ENCODE data around the gene COA8. TPM values are rescaled to one million over a fixed set of nuclear protein-coding genes. Genes with fewer than 3 reads are reported as not detected.

The COA8 gene
- total and polyA plus RNA-seq, 11 donors = 30.6 to 109 (median 45.9) TPM

DNA sequence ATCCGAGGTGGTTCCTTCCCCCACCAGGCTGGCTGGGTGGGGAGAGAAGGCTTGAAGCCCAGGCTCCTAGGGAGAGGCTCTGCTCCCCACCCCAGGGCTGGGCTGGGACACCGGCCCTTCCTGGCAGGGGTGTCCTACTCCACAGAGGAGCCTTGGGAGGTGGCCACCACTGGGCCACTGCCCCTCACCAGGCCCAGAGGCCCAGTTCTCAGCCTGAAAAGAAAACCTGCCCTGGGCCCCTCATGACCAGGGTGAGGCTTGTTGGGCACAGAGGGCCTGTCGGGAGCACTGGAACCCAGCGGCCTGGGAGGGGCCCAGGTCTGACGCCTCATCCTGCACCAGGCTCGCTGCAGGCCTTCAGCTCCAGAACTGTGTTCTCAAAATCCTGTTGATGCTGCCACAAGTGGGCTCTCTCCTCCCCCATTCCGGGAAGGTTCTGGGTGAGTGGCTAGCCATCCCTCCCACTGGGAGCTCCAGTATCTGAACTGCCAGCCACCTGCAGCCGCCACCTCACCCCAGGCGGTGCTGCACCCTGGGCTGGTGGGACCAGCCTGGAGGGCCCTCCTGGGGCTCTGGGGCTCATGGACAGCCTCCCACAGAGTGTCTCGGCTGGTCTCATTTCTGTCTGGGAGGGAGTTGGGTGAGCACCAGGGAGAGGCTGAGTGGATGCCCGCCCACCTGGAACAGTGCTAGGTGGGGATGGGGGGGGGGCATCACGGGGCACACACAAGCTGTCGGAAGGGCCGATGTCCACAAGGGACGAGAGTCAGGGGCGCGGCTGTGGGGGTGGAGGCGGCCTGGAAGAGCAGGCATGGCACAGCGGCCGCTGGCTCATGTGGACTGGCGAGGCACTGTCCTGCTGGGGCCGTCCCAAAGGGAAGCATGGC is 12.1 kb upstream of the COA8 start:
- Histone ChIP-seq H3K27me3 (no peaks in the 10 kb centered on the region), H3K27ac (peak overlapping the region; percentile 17 to 98 (median 91)), H3K4me3 (peak overlapping the region in 9 of 12 donors; percentile 3 to 43 (median 29)), H3K36me3 (peaks cover 0 to 2% (median 0%) of the 10 kb centered on the region in 9 donors), H3K9me3 (no peaks in the 10 kb centered on the region), H3K4me1 (peaks cover 0 to 82% (median 41%) of the 10 kb centered on the region in 12 donors)
- intact Hi-C loops (cut with DNase I) = loop anchor here in 2 of 10 donors (5.0 to 10.0 kb wide), 2 partner anchors 33 to 1034 kb away; no protein-coding TSS in a partner anchor
- ATAC-seq (peak; percentile 1 to 8 (median 6)), DNase-seq (peak in 3 of 5 donors; percentile 31 to 57 (median 31))
- no peak for TF ChIP-seq POLR2A (IDR thresholded peaks at IDR 0.05)
- TF ChIP-seq, protein P1, sequence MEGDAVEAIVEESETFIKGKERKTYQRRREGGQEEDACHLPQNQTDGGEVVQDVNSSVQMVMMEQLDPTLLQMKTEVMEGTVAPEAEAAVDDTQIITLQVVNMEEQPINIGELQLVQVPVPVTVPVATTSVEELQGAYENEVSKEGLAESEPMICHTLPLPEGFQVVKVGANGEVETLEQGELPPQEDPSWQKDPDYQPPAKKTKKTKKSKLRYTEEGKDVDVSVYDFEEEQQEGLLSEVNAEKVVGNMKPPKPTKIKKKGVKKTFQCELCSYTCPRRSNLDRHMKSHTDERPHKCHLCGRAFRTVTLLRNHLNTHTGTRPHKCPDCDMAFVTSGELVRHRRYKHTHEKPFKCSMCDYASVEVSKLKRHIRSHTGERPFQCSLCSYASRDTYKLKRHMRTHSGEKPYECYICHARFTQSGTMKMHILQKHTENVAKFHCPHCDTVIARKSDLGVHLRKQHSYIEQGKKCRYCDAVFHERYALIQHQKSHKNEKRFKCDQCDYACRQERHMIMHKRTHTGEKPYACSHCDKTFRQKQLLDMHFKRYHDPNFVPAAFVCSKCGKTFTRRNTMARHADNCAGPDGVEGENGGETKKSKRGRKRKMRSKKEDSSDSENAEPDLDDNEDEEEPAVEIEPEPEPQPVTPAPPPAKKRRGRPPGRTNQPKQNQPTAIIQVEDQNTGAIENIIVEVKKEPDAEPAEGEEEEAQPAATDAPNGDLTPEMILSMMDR (IDR thresholded peaks at IDR 0.05) = no peak
- whole genome bisulfite sequencing, 4 donors = 59 to 76% (median 67%) methylated on average over 19 to 22 of the region's 22 CpGs

DNA sequence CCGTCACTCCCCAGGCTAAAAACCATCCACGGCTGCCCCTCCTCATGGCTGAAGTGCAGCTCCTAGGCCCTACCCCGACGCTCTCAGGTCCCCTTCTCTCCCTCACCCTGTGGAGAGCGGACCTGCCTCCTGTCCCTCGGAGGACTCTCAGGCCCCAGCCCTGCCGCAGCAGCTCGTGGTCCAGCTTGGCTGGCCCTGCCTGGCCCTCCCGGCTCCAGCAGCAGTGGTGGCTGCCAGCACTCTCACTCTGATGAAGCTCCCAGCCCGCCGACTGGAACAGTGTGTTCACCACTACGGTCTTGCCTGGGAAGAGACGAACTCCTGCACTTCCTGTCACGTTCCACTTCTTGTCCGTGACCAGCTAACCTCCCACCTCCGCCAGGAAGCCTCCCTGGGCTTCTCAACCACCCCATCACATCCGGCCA is 11.4 kb upstream of the COA8 start:
- WGBS, 4 donors = 36 to 51% (median 44%) methylated on average over 15 to 17 of the region's 17 CpGs
- no peaks in the 10 kb centered on the region for H3K9me3 ChIP-seq

DNA sequence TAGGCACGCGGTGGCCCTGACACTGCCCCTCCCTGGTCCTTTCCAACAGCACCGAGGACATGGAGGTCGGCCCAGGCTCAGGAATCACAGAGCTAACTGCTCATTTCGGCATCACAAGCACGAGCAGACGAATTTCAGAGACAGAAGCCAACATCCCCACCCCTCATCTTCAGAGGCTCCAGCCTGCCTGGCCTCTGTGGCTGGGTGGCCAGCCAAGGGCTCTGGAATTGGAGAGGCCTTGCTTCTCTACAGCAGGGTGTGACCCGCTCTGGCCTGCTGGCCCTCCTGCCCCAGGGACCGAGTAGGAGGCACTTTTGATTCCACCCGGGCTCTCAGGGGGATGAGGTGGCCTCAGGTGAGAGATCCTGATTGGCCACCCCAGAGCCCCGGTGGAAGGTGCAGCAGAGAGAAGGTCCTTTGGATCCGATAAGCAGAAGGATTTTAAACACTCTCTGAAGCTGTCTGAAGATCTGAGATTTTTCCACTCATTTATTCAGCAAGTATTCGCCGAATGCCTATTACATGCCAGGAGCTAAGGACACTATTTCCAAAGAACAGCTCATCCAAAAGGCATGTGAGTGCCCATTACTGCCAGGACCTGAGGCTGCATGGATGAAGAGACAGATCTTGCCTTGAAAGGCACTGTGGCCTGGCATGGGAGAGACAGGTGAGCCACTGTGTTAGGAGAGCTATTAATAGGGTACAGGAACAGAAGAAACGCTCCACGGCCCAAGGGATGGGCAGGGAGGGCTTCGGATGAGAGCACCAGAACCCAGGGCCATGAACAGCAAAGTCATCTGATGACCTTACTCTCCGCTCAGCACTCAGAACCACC is 10.5 kb upstream of the COA8 start:
- Histone ChIP-seq H3K9me3 (no peaks in the 10 kb centered on the region), H3K36me3 (peaks cover 0 to 9% (median 1%) of the 10 kb centered on the region in 9 donors), H3K27ac (peak overlapping the region; percentile 63 to 98 (median 91)), H3K27me3 (no peaks in the 10 kb centered on the region), H3K4me3 (peak overlapping the region in 8 of 12 donors; percentile 24 to 43 (median 30)), H3K4me1 (peaks cover 0 to 83% (median 45%) of the 10 kb centered on the region in 12 donors)
- DNase-seq = peak in 3 of 5 donors; percentile 49 to 80 (median 61)
- 35 to 56% (median 44%) methylated on average over 16 to 18 of the region's 18 CpGs for WGBS, 4 donors
- intact Hi-C loops (cut with DNase I) = loop anchor here in 2 of 10 donors (5.0 to 10.0 kb wide), 2 partner anchors 35 to 1033 kb away; no protein-coding TSS in a partner anchor
- no peak for TF ChIP-seq POLR2A (IDR thresholded peaks at IDR 0.05)
- TF ChIP-seq, protein P1 (IDR thresholded peaks at IDR 0.05) = no peak
- peak; percentile 27 to 57 (median 40) for ATAC-seq

More for the DNA sequence above, 11.4 kb upstream of the COA8 start:
- H3K27ac ChIP-seq = peak overlapping the region; percentile 63 to 98 (median 91)
- DNase-seq (peak in 4 of 5 donors; percentile 64 to 87 (median 80)), ATAC-seq (peak; percentile 41 to 71 (median 53))
- H3K27me3 ChIP-seq = no peaks in the 10 kb centered on the region
- TF ChIP-seq, protein P1 (IDR thresholded peaks at IDR 0.05) = no peak
- no peak for TF ChIP-seq POLR2A (IDR thresholded peaks at IDR 0.05)
- peak overlapping the region in 8 of 12 donors; percentile 24 to 43 (median 30) for H3K4me3 ChIP-seq
- intact Hi-C loops (cut with DNase I) = loop anchor here in 2 of 10 donors (5.0 to 10.0 kb wide), 2 partner anchors 34 to 1033 kb away; no protein-coding TSS in a partner anchor
- peaks cover 0 to 2% (median 0%) of the 10 kb centered on the region in 9 donors for H3K36me3 ChIP-seq
- peaks cover 0 to 85% (median 44%) of the 10 kb centered on the region in 12 donors for H3K4me1 ChIP-seq

Data from heart left ventricle (tissue), 16 donors.